Measurements from ENCODE around the gene RGS7. TPM values are rescaled to one million over a fixed set of nuclear protein-coding genes. Genes with fewer than 3 reads are reported as not detected.
A peak's percentile ranks its signal among the peaks of the same experiment; 100 is the strongest.
"Not testable (repeated sequence)": the region's sequence is repeated elsewhere in the genome, so short reads cannot be mapped to it uniquely, and the experiment has no call there.

The RGS7 gene
- polyA plus RNA-seq, 2 of the 4 experiments (the other 2 are of a cell fraction) = 0.08 TPM; not detected in 1

DNA sequence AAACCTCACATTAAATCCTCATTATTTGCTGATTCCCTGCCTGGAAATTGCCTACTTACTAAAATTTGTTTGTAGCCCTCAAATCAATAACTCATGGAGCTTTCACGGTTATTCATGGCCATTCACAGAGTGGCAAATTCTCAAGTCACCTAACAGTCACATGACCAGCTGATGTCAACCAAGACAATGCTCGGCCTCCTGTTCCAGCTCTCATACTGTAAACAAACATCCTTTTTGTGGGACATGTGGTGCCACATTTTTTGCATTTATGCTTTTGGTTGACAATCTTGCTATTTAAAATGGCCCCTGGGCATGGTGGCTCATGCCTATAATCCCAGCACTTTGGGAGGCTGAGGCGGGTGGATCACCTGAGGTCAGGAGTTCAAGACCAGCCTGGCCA is 473.5 kb downstream of the RGS7 start:
- DNase-seq (ENCODE audit: low read depth in 1 of 2, low spot score in 1 of 2) (no peak), FAIRE-seq (no peak), ATAC-seq (no peak)
- Histone ChIP-seq H3K4me1 (no peaks in the 10 kb centered on the region), H3K4me3 (no peak overlapping the region), H3K27ac (no peak overlapping the region), H3K4me2 (no peak overlapping the region), H3K9me3 (no peaks in the 10 kb centered on the region)
- TF ChIP-seq RFX5 (IDR thresholded peaks at IDR 0.05) (no peak), CEBPB (IDR thresholded peaks at IDR 0.05) (no peak), EP300 (IDR thresholded peaks at IDR 0.05) (no peak), HOXB13 (CRISPR knock-in tag; IDR thresholded peaks at IDR 0.05; ENCODE audit: low read depth) (no peak), KDM1A (IDR thresholded peaks at IDR 0.05; ENCODE audit: low read depth) (no peak), FOXS1 (CRISPR knock-in tag; IDR thresholded peaks at IDR 0.05) (no peak), POLR2AphosphoS2 (conservative IDR thresholded peaks at IDR 0.05; ENCODE audit: low read length) (no peak), CBX8 (IDR thresholded peaks at IDR 0.05) (no peak), TFCP2L1 (CRISPR knock-in tag; IDR thresholded peaks at IDR 0.05) (no peak), RARB (CRISPR knock-in tag; IDR thresholded peaks at IDR 0.05) (no peak), GATA3 (IDR thresholded peaks at IDR 0.05; ENCODE audit: borderline replicate concordance) (no peak), MYC (IDR thresholded peaks at IDR 0.05; ENCODE audit: borderline replicate concordance, low read length) (no peak), FOSL2 (IDR thresholded peaks at IDR 0.05) (no peak), FOSL2 (CRISPR knock-in tag; IDR thresholded peaks at IDR 0.05) (no peak), EHF (CRISPR knock-in tag; IDR thresholded peaks at IDR 0.05) (no peak)
- TF ChIP-seq, protein P1, sequence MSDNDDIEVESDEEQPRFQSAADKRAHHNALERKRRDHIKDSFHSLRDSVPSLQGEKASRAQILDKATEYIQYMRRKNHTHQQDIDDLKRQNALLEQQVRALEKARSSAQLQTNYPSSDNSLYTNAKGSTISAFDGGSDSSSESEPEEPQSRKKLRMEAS (IDR thresholded peaks at IDR 0.05) = no peak
- POLR2A ChIA-PET = no interaction called here
- 45% methylated on average over 3 of the region's 3 CpGs for WGBS (ENCODE audit: missing lambda C conversion rate)
- CTCF ChIA-PET = interaction anchor here (2.6 kb wide), 1 partner anchor 151 kb away, joined by 5 read pairs; no protein-coding TSS in a partner anchor

DNA sequence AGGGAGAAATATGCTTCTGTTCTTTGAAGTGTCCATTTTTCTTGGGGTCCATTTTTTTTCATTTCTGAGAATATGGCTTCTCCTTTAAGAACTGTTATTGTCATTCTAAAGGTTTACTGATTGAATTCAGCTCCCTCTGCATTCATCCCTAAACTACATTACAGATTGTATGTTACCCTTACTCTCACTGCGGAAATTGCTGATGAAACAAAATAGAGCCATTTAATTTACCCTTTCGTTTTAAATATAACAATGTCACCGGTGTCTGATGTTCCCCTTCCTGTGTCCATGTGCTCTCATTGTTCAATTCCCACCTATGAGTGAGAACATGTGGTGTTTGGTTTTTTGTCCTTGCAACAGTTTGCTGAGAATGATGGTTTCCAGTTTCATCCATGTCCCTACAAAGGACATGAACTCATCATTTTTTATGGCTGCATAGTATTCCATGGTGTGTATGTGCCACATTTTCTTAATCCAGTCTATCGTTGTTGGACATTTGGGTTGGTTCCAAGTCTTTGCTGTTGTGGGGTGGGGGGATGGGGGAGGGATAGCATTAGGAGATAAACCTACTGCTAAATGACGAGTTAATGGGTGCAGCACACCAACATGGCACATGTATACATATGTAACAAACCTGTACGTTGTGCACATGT is 474.2 kb downstream of the RGS7 start:
- not testable (repeated sequence) for FAIRE-seq
- WGBS (ENCODE audit: missing lambda C conversion rate) = 46% methylated on average over 6 of the region's 6 CpGs
- CTCF ChIA-PET = interaction anchor here (1.5 to 2.6 kb wide), 2 partner anchors 150 to 151 kb away, joined by 4 to 5 read pairs; no protein-coding TSS in a partner anchor

DNA sequence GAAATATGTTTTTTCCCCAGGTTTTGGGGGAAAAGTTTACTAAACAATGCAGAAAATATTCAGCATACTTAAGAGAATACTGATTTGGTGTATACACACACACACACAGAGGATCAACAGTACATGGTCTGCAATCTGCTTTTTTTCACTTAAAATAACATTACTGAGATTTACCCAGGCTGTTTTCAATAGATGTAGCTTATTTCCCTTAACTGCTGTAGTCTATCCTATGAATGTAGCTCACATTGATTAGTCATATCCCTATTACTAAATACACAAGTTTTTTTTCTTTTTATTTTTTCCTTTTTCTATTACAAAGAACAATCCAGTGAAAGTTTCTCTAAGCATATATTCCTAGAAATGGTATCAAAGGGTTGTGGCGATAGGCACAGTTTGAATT is 478.4 kb downstream of the RGS7 start:
- no peaks in the 10 kb centered on the region for H3K9me3 ChIP-seq
- ChIA-PET CTCF (interaction anchor here (1.0 kb wide), 1 partner anchor 32 kb away, joined by 3 read pairs; no protein-coding TSS in a partner anchor), POLR2A (no interaction called here)
- H3K4me3 ChIP-seq = no peak overlapping the region
- H3K27ac ChIP-seq = no peak overlapping the region
- no peak overlapping the region for H3K4me2 ChIP-seq
- ATAC-seq = no peak
- H3K4me1 ChIP-seq = no peaks in the 10 kb centered on the region
- FAIRE-seq = no peak
- TF ChIP-seq RNF2 (IDR thresholded peaks at IDR 0.05; ENCODE audit: borderline replicate concordance, low read depth) (no peak), CHD4 (IDR thresholded peaks at IDR 0.05; ENCODE audit: borderline replicate concordance) (no peak), TP53 (CRISPR knock-in tag; IDR thresholded peaks at IDR 0.05) (no peak), MAFK (IDR thresholded peaks at IDR 0.05; ENCODE audit: partially characterized antibody) (no peak), CBX2 (IDR thresholded peaks at IDR 0.05; ENCODE audit: borderline replicate concordance, low read depth) (no peak), RCOR1 (IDR thresholded peaks at IDR 0.05; ENCODE audit: low read depth, low read length) (no peak), SMC3 (IDR thresholded peaks at IDR 0.05) (no peak), TFCP2L1 (CRISPR knock-in tag; IDR thresholded peaks at IDR 0.05) (no peak), CHD2 (IDR thresholded peaks at IDR 0.05; ENCODE audit: low read length, partially characterized antibody) (no peak)
- TF ChIP-seq, protein P2, sequence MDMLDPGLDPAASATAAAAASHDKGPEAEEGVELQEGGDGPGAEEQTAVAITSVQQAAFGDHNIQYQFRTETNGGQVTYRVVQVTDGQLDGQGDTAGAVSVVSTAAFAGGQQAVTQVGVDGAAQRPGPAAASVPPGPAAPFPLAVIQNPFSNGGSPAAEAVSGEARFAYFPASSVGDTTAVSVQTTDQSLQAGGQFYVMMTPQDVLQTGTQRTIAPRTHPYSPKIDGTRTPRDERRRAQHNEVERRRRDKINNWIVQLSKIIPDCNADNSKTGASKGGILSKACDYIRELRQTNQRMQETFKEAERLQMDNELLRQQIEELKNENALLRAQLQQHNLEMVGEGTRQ (IDR thresholded peaks at IDR 0.05) = no peak
- TF ChIP-seq, protein P3, sequence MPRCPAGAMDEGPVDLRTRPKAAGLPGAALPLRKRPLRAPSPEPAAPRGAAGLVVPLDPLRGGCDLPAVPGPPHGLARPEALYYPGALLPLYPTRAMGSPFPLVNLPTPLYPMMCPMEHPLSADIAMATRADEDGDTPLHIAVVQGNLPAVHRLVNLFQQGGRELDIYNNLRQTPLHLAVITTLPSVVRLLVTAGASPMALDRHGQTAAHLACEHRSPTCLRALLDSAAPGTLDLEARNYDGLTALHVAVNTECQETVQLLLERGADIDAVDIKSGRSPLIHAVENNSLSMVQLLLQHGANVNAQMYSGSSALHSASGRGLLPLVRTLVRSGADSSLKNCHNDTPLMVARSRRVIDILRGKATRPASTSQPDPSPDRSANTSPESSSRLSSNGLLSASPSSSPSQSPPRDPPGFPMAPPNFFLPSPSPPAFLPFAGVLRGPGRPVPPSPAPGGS (IDR thresholded peaks at IDR 0.05) = no peak
- TF ChIP-seq, protein P4, sequence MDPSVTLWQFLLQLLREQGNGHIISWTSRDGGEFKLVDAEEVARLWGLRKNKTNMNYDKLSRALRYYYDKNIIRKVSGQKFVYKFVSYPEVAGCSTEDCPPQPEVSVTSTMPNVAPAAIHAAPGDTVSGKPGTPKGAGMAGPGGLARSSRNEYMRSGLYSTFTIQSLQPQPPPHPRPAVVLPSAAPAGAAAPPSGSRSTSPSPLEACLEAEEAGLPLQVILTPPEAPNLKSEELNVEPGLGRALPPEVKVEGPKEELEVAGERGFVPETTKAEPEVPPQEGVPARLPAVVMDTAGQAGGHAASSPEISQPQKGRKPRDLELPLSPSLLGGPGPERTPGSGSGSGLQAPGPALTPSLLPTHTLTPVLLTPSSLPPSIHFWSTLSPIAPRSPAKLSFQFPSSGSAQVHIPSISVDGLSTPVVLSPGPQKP (IDR thresholded peaks at IDR 0.05; ENCODE audit: low read depth, low read length) = no peak
- DNase-seq (ENCODE audit: low read depth in 1 of 2, low spot score in 1 of 2) = no peak
- 68% methylated on average over 1 of the region's 1 CpG for WGBS (ENCODE audit: missing lambda C conversion rate)

More for the DNA sequence above, 474.2 kb downstream of the RGS7 start:
- H3K4me2 ChIP-seq; POLR2A ChIA-PET; H3K27ac ChIP-seq; H3K4me3 ChIP-seq; H3K4me1 ChIP-seq; H3K9me3 ChIP-seq; ATAC-seq; DNase-seq (ENCODE audit: low read depth in 1 of 2, low spot score in 1 of 2): not testable (repeated sequence)
- peak; percentile 77 for TF ChIP-seq MAFK (IDR thresholded peaks at IDR 0.05; ENCODE audit: partially characterized antibody)
